Measurements from ENCODE around the gene CAPN12. TPM values are rescaled to one million over a fixed set of nuclear protein-coding genes. Genes with fewer than 3 reads are reported as not detected.
"Not testable (repeated sequence)": the region's sequence is repeated elsewhere in the genome, so short reads cannot be mapped to it uniquely, and the experiment has no call there.

The CAPN12 gene
- total and polyA plus RNA-seq, 2 of the 4 experiments (the other 2 are of a cell fraction): 0.18 to 0.97 TPM

- 67% methylated on average over 1 of the region's 13 CpGs; no CpG with 5 or more reads in 1 of the 2 experiments for WGBS, 2 experiments (ENCODE audit: extremely low coverage in 2 of 2, insufficient read length in 1 of 2)
- H2AFZ ChIP-seq (replicated peaks; ENCODE audit: low read length, poor library complexity); H3K14ac ChIP-seq (replicated peaks; ENCODE audit: low read depth, low read length); H4K91ac ChIP-seq (ENCODE audit: insufficient read depth, low read depth, low read length); H3K79me1 ChIP-seq (ENCODE audit: low read depth in 1 of 2, low read length in 2 of 2); H4K8ac ChIP-seq (ENCODE audit: low read depth in 2 of 2, low read length in 2 of 2); H3K4me2 ChIP-seq (ENCODE audit: low read depth, low read length); H2BK5ac ChIP-seq (ENCODE audit: low read depth, low read length, poor library complexity, severe bottlenecking); H3K18ac ChIP-seq (ENCODE audit: low read depth, low read length); POLR2A ChIA-PET (ENCODE audit: unreplicated experiment); H3K36me3 ChIP-seq (ENCODE audit: control insufficient read depth, insufficient read depth, low read length); H4K5ac ChIP-seq (ENCODE audit: low read depth, low read length); H2BK120ac ChIP-seq (ENCODE audit: low read depth, low read length); H3K56ac ChIP-seq (ENCODE audit: extremely low read depth, insufficient read depth, low read length); H3K4ac ChIP-seq (ENCODE audit: low read depth, low read length); H2AK9ac ChIP-seq (replicated peaks; ENCODE audit: low read depth, low read length, poor library complexity); H2BK15ac ChIP-seq (ENCODE audit: low read depth, low read length); BruUV-seq (replicated peaks); H2BK20ac ChIP-seq (ENCODE audit: low read depth, low read length); CTCF ChIA-PET; H3K23ac ChIP-seq (ENCODE audit: low read depth, low read length); intact Hi-C loops (cut with micrococcal nuclease); H3K4me3 ChIP-seq (ENCODE audit: insufficient read depth, low read depth, low read length); H3K9me3 ChIP-seq (ENCODE audit: control insufficient read depth, insufficient read depth, low read length); dilution Hi-C loops (cut with HindIII; ENCODE audit: low sequenced_read_pairs, unreplicated experiment); in situ Hi-C loops (cut with MboI; ENCODE audit: low sequenced_read_pairs); H3K4me1 ChIP-seq (ENCODE audit: control insufficient read depth, insufficient read depth, low read length); H3K27ac ChIP-seq (ENCODE audit: insufficient read depth, low read length); DNase-seq; ATAC-seq (ENCODE audit: low read depth); H3K9ac ChIP-seq (ENCODE audit: low read depth, low read length); H3K9me1 ChIP-seq (ENCODE audit: insufficient read depth, low read length); H4K20me1 ChIP-seq (ENCODE audit: insufficient read depth, low read length); H2AK5ac ChIP-seq (ENCODE audit: low read depth, low read length): not testable (repeated sequence)
- H3K27me3 ChIP-seq (ENCODE audit: control insufficient read depth, insufficient read depth, low read length): peaks cover 17% of the 10 kb centered on the region
Measured at GRCh38 chr19:38782212-38782611, 37.9 kb upstream of the CAPN12 start.

All from IMR-90 (cell line).